HTERT RPE-1 (cell line): ENCODE measurements around the gene TSEN34.
"Not testable (repeated sequence)": the region's sequence is repeated elsewhere in the genome, so short reads cannot be mapped to it uniquely, and the experiment has no call there.

ENCODE experiments used
- in situ Hi-C: fragments of 300-500 bp; cut with MboI; formaldehyde crosslinking; loops from 4 replicates; pipeline ENCODE4 v1.14.3; 2020; ENCODE audit warnings: low sequenced_read_pairs

The TSEN34 gene

DNA sequence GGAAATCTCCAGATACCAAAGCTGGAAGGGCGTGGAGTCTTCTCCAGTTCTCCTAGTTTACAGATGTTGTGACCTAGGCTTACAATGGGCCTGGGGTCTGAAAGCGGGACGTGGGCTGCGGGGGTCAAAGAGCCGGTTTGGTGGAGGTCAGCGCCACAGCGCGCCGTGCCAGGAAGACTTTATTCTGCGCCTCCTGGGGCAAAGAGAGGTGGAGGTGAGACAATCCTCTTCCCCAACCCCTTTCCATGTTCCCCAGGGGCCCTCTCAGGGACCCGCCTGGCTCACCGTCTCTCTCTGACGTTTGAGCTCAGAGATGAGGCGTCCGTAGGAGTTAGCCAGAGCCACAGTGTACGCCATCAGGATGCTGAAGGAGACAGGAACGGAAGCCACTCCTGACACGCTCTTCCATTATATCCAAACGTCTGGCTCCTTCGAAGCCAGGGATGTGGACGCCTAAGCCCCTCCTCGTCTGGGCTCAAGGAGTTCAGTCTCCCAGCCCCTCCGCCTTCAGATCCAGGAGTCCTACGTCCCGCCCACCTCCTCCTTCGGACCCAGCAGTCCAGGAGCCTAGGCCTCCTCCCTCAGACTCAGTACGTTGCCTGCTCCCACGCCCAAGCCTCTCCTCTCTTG is 30.8 kb upstream of the TSEN34 start:
- in situ Hi-C loops: no loop called here

DNA sequence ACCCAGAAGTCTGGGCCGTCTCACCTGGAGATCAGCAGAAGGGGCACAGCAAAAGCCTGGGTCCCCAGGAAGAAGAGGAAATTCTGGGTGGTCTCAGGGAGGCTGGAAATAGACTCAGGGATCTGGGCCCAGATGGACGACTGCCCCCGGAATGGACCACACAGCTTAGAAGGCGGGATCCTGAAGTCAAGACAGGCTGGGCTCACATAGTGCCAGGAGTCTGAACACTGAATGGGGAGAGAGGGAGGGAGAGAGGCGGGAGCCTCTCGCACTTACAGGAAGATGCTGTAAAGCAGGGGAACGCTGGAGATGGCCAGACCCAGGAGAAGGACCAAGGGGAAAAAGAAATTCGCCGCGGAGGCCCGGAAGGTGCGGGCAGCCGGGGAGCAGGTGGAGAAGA is 30.3 kb upstream of the TSEN34 start:
- in situ Hi-C loops: no loop called here

DNA sequence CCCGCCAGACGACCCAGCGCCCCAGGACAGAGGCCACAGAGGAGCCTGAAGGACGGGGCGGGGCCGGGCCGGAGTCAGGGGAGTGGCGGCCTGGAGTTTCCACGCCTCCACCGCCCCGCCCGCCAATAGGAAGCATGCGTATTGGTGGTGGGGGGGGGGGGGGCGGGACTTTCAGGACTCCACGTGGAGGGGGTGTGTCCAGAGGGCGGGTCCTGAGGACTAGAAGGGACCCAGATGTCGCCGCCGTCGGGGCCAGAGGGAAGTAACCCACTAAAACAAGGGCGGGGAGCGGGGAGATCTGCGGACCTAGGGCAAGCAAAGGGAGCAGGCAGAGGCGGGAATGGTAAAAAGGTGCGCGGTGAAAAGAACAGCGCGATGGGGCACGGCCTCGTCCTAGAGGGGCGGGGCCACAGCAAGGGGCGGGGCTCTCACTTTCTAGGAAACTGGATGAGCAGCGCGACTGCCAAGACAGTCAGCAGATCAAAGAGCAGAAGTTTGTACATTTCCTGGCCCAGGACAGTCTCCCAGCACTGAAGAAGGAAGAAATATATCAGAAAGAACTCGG is 28.8 kb upstream of the TSEN34 start:
- in situ Hi-C loops: no loop called here

DNA sequence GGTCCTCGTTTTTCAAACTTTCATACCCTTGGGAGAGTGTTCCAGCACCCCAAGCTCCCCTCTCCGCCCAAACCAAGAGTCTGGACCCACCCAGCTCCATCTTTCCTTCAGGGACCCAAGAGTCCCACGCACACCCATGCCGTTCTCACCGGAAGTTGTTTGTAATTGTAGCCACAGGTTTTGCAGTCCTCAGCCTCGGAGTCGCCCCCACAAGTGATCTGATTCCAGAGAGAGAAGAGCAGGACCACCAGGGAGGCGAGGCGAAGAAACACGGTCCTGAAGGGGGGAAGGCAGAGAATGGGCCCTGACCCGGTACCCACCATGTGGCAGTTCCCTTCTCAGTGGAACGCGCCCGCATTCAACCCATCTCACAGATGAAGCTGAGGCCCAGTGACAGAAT is 28.2 kb upstream of the TSEN34 start:
- in situ Hi-C loops: no loop called here

DNA sequence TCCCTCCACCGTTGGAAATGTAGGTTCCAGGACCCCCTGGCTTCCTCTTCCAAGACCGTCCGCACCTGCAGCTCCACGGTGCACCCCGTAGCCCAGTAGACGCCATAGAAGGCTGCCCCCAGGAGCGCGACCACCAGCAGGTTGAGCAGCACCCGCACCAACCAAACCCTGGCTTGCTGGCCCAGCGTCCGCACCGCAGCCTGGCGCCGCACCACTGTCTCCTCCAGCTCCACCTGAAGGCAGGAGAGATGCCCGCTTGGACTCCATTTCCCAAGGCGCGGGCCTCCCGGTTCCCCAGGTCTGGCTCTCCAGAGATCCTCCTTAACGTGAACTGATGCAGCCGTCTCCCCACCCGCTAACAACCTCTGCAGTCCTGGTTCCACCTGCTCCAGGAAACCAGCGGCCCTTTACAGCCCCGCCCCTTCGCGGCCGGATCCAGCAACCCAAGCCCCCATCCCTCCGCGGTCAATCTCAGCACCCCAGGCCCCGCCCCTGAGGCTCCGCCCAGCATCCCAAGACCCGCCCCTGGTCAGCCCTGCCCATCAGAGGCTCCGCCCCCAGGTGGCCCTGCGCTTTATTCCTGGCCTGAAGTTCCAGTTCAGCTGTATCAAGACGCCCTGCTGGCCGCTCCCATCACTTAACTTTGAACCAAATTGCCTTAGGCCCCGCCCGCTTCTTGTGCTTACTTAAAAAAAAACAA is 26.6 kb upstream of the TSEN34 start:
- in situ Hi-C loops: no loop called here

DNA sequence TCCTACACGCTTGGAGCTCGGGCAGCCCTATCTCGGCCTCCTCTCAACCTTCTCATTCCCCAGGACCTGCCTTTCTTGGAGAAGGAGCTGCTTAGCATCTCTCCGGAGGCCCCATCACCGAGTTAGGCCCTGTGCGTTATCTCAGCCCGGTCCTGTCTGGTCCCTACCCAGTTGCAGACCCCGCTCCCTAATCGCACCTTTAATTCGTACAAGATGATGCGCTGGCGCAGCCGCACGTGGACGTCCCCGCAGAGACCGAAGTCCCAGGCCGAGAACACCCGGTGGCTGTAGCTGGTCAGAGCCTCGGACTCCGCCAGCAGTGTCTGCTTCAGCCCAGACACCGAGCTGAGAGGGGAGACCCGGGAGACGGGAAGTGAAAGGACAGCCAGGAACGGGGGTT is 25.9 kb upstream of the TSEN34 start:
- in situ Hi-C loops: no loop called here

DNA sequence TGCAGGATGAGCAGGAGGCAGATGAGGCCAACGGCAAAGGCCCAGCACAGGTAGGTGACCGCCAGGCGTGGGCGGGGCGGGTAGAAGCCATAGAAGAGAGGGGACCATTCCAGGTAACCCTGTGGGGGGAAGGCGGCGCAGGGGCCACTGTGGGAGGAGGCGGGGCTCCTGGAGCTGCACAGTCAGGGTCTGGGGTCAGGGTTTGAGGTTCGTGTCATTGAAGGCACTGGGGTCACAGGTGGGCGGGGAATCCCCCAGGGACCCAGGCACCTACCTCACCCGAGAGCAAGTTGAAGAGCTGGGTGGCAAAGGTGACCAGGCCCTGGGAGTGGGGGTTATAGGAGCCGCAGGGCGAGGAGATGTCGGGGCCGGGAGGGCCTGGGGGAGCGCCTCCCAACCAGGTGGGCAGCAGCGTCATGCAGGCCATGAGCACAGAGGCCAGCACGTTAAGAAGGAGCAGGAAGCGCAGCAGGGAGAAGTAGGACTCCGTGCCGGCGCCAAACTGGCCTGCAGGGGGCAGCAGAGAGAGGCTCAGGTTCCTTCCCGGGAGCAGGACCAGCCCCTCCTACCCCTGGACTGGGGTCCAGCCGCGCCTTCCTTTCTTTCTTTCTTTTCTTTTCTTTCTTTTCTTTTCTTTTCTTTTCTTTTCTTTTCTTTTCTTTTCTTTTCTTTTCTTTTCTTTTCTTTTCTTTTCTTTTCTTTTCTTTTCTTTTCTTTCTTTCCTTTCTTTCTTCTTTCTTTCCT is 22.8 kb upstream of the TSEN34 start:
- in situ Hi-C loops: no loop called here

DNA sequence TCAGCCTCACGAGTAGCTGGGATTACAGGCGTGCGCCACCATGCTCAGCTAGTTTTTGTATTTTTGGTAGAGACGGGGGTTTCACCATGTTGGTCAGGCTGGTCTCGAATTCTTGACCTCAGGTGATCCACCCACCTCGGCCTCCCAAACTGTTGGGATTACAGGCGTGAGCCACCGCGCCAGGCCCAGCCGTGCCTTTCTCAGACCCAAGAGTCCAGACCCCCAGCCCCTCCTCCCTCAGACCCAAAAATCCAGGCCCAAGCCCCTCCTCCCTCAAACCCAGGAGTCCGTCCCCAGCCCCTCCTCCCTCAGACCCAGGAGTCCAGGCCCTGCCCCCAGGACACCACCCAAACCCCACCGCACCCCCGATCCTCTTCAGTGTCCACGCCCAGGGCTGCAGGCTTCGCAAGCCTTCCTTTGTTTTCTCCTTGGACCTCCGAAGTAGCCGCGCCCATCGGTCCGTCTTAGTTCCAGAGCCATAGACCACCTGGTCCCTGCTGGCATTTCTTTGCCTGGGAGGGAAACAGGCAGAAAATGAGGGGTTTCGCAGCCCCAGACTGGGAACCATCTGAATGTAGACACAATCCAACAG is 21.9 kb upstream of the TSEN34 start:
- in situ Hi-C loops: no loop called here

DNA sequence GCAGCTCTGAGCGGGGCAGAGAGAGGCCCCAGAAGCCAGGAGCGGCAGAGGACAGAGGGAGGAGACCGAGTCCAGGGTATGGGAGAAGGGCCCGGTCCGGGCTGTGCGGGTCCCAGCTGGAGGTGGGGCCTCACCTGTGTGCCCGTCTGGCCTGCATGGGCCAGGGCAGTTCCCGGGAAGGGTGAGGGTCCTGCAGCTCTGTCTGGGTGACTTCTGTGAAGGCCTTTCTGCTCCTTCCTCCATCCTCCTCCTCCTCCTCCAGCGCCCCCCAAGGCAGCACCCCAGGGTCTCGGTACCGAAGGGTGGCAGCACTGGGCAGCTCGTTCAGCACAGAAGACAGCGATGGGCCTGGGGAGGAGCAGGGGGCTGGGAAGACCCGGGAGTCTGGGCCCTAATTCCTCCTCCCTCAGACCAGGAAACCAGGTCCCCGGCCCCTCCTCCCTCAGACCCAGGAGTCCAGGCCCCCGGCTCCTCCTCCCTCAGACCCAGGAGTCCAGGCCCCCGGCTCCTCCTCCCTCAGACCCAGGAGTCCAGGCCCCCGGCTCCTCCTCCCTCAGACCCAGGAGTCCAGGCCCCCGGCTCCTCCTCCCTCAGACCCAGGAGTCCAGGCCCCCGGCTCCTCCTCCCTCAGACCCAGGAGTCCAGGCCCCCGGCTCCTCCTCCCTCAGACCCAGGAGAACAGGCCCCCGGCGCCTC is 19.2 kb upstream of the TSEN34 start:
- in situ Hi-C loops: not testable (repeated sequence)

DNA sequence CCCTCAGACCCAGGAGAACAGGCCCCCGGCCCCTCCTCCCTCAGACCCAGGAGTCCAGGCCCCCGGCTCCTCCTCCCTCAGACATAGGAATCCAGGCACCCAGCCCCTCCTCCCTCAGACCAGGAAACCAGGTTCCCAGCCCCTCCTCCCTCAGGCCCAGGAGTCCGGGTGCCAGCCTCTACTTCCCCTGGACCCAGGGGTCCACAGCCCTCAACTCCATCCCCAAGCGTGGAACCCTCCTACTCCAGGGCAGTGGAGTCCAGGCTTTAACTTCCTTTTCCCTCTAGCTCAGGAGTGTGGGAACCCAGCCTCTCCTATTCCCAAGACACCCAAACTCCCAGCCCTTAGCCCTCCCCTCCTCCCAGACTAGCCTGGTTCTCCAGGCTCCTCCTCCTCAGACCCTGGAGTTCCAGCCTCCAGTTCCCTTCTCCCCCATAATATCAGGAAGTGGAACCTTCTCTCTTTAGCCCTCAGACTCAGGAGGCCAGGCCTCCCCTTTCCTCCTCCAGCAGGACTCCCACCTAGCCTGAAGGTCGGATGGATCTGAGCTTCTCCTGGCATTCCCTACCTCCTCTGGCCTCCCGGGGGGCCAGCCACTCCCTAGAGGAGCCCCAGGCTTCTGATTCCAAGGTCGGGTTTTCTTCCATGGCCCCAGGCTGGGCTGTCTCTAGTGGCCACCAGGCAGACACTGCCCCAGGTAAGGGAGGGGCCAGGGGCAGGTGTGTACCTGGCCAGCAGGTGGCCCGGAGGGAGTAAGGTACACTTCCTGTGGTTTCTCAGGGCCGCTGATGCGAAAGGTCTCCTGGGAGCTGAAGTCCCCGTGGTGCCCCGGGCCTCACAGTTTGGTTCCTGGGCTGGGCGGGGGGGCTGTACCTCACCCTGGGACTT is 18.4 kb upstream of the TSEN34 start, which contains the start of gene TMC4:
Gene TMC4 (minus strand): TSS at position 690 of the 888 bp plus-strand sequence. CDS start 43 bp downstream, at position 647.
- in situ Hi-C loops: no loop called here

DNA sequence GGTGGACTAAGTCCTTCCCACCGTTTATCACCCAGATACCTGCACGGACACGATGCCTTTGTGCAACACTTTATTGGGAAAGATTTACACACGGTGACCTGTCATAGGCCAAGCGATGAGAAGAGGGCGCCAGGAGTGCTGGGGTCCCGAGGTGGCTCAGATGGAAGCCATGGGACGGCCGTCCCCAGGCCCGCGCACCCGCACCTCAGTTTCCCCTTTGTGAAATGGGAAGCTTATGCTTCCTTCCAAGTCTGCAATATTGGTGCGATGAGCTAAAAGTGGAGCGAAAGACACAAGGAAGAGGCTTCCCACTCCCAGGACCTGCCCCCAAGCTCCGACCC is 17.8 kb upstream of the TSEN34 start:
- in situ Hi-C loops: no loop called here

DNA sequence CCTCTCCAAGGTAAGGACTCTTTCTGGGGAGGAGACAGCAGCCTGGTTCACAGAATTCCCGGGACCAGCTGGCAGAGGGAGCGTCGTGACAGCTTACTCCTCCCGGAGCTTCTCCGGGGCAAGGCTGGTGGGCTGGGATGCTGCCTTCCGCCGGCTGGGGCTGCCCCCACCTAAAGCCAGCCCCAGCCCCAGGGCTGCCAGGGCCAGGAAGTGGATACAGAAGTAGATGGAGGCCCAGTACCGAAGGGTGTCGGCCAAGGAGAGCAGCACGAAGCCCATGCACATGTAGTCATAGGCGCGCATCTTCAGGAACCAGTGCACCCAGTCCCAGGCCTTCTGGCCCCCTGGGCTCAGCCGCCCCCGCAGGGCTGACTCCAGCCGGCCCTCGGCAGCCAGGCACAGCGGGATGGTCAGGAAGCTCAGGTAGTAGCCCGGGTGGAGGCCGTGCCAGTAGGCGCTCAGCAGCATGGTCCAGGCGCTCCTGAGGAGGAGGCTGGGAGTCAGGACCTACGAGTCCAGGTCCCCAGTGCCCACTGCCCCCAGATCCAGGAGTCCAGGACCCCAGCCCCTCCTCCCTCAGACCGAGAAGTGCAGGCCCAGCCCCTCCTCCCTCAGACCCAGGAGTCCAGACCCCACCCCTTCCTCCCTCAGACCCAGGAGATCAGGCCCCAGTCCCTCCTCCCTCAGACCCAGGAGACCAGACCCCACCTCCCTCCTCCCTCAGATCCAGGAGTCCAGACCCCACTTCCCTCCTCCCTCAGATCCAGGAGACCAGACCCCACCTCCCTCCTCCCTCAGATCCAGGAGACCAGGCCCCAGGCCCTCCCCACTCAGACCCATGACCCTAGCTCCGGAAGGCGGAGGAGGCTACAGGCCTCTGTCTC is 16.9 kb upstream of the TSEN34 start:
- in situ Hi-C loops: no loop called here

DNA sequence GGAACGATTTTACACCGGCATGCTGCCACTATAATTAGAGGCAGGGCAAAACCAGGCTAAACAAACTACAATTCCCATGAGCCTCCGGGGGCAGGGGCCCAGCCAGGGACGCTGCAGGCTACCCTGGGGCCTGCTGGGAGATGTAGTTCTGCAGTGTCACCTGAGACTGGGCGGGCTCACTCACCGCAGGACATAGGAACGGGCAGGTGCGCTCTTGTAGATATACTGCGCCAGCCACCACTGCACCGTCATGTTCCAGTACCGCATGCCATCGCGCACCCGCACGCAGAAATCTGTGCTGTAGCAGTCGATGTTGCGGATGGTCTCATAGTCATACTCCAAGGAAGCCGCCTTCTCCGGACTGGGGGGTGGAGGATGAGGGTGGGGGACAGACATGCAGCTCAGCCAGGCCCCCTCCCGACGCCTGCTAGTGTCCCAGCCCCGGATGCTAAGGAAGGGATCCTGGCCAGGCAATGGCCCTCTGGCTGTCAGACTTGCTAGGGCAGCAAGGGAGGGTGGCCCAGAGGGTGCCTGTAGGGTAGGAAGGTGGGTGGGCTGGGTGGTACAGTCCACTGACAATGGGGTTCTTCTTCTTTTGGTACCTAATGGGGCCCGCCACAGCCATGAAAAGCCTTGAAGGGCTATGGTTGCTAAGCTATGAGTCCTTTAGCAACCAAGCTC is 12.4 kb upstream of the TSEN34 start:
- in situ Hi-C loops: no loop called here

DNA sequence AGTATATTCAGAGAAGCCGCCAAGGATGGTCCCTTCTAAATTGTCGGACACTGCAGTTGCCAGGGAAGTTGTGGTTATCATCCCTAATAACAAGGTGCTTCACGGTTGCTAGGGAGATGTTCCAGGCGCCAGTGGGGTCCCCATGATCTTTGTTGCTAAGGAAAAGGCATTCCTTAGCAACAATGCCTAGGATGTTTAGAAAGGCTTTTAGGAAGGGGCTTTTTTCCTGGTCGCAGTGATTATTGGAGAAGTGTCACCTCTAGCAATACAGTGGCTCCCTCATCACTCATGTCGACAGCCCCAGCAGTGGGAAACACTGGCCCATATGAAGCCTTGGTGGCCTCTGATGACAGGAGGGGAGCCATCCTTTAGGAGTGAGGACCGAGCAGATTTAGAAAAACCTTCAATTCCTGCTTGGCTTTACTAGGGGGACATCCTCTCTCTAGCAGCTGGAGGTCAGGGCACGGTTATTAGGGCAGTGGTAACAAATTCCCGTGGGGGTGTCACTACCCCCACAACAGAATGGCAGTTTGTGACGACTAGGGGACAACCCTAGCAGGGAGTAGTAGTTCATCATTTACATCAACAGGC is 11.8 kb upstream of the TSEN34 start:
- in situ Hi-C loops: no loop called here

DNA sequence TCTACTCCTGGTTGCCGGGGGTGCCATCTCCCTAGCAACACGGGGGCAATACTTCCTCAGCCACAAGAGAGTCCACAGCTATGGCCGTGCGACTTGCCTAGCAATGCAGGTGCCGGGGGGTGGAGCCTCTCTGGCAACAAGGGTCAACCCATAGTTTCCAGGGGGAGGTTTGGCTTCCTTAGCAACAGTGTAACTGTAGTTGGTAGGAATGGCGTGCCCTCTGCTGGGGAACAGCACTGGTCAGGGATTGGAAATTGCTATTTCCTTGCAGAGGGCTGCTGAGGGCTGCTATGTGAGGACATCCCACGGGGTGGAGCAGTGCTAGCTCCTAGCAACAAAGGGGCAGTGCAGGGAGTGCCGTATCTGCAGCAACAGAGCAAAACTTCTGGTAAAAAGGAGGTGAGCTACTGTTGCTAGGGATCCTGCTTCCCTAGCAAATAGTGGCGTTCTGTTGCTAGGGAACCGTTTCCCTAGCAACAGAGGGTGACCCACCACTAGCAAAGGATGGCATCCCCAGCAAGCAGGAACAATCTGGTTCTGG is 11.1 kb upstream of the TSEN34 start:
- in situ Hi-C loops: no loop called here

DNA sequence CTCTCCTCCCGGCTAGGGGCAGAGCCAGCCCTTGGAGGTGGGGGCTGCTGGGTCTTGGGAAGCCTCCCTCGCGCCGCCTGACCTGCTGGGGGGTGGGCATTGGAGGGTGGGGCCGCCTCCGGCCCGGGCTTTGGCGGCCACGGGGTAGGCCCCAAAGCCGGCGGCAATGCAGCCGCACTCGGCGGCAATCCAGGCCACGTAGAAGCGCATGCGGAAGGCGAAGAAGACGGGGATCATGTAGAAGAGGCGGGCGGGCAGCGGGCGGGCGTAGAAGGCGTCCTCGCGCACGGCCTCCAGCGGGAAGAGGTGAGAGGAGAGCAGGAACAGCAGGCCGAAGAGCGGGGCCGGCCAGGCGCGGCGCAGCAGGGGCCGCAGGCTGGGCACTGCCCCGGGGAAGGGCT is 10.4 kb upstream of the TSEN34 start:
- in situ Hi-C loops: no loop called here

DNA sequence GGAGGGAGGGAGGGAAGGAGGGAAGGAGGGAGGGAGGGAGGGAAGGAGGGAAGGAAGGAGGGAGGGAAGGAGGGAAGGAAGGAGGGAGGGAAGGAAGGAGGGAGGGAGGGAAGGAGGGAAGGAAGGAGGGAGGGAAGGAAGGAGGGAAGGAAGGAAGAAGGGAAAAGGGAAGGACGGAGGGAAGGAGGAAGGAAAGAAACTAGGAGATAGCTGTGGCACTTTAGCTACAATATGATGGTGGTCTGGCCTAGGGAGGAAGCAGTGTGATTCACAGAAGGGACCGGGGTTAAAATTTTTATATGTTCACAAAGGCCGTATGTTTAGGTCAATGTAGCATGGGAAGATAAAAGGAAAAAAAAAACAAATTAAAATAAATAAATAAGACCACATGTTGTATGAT is 9.2 kb upstream of the TSEN34 start:
- in situ Hi-C loops: not testable (repeated sequence)

DNA sequence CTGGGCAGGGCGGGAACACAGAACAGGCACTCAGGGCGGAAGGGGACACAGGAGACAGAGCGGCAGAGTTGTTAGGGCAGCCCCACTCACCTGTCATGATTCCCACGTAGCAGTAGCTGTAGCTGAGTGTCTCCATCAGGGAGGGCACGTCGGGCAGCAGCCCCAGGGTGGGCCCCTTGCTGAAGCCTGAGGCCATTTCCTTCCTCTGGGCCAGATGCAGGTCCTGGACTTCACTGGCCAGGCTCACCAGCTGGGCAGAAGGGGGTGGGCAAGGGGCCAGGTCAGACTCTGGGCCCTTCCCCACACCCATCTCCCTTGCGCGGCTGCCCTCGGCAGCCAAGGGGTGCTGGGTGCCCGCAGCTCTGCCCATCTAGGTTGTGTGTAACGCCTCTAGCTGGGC is 7.7 kb upstream of the TSEN34 start:
- in situ Hi-C loops: no loop called here
